HEK293 (cell line): ENCODE results near the gene DEPDC5.

Experiments
- CTCF ChIP-seq: fragments of 450-650 bp; formaldehyde crosslinking; IDR thresholded peaks from 2 replicates; pipeline ENCODE4 v1.5.1; 2016; ENCODE audit warnings: missing biosample characterization, missing genetic modification characterization
- HIC1 ChIP-seq: fragments of 450-650 bp; formaldehyde crosslinking; IDR thresholded peaks from 2 replicates; pipeline ENCODE4 v1.5.1; 2016; ENCODE audit warnings: missing biosample characterization, missing genetic modification characterization
- SCRT2 ChIP-seq: fragments of 450-650 bp; formaldehyde crosslinking; IDR thresholded peaks from 2 replicates; pipeline ENCODE4 v1.5.1; 2016; ENCODE audit warnings: missing biosample characterization, missing genetic modification characterization
- SETDB1 ChIP-seq: IDR thresholded peaks from one replicate; pipeline ENCODE4 v1.6.1; 2017; ENCODE audit warnings: mild to moderate bottlenecking, low read length, moderate library complexity, mixed read lengths; ENCODE audit not compliant: insufficient read length
- ZNF239 ChIP-seq: fragments of 450-650 bp; formaldehyde crosslinking; IDR thresholded peaks from 2 replicates; pipeline ENCODE4 v1.5.1; 2016; ENCODE audit warnings: missing biosample characterization, missing genetic modification characterization
- ZNF274 ChIP-seq, 2 experiments: fragments of 200-500 bp in 1 of 2; fragments of 450-650 bp in 1 of 2; sonication (Bioruptor generic) in 1 of 2; formaldehyde crosslinking in 1 of 2; IDR thresholded peaks; 2 replicates each; pipeline versions ENCODE4 v1.5.1 to v1.6.1; 2014 to 2016; ENCODE audit warnings: borderline replicate concordance in 1 of 2, inconsistent platforms in 1 of 2, low read length in 1 of 2, missing biosample characterization in 1 of 2, missing genetic modification characterization in 1 of 2
- ZNF366 ChIP-seq: fragments of 450-650 bp; formaldehyde crosslinking; conservative IDR thresholded peaks from 2 replicates; pipeline ENCODE4 v1.5.1; 2016; ENCODE audit warnings: missing biosample characterization, missing genetic modification characterization
- ZNF423 ChIP-seq: fragments of 450-650 bp; formaldehyde crosslinking; IDR thresholded peaks from 2 replicates; pipeline ENCODE4 v1.5.1; 2016; ENCODE audit warnings: missing biosample characterization, missing genetic modification characterization
- ZNF514 ChIP-seq: fragments of 450-650 bp; formaldehyde crosslinking; IDR thresholded peaks from 2 replicates; pipeline ENCODE4 v1.5.1; 2016; ENCODE audit warnings: missing biosample characterization, missing genetic modification characterization
- ZNF747 ChIP-seq: fragments of 450-650 bp; formaldehyde crosslinking; IDR thresholded peaks from 2 replicates; pipeline ENCODE4 v1.5.1; 2016; ENCODE audit warnings: missing biosample characterization, missing genetic modification characterization

- TF ChIP-seq CTCF (tag by site-specific recombination) (no peak), ZNF747 (tag by site-specific recombination) (no peak), ZNF274 (IDR thresholded peaks at IDR 0.05; ENCODE audit: low read length) (no peak), ZNF274 (tag by site-specific recombination; IDR thresholded peaks at IDR 0.05; ENCODE audit: borderline replicate concordance) (no peak), ZNF423 (no peak), SETDB1 (no peak), SCRT2 (tag by site-specific recombination) (no peak), ZNF366 (tag by site-specific recombination) (no peak), ZNF514 (tag by site-specific recombination) (no peak), HIC1 (tag by site-specific recombination) (no peak), ZNF239 (tag by site-specific recombination) (no peak)
These were observed 152.8 kb downstream of the DEPDC5 start for GRCh38 chr22:31906569-31906968.
